Measurements from ENCODE around the gene FST. TPM values are rescaled to one million over a fixed set of nuclear protein-coding genes. Genes with fewer than 3 reads are reported as not detected.

Gene FST
- total and polyA plus RNA-seq, 4 donors: 1.5 to 3.9 (median 2.6) TPM

DNA sequence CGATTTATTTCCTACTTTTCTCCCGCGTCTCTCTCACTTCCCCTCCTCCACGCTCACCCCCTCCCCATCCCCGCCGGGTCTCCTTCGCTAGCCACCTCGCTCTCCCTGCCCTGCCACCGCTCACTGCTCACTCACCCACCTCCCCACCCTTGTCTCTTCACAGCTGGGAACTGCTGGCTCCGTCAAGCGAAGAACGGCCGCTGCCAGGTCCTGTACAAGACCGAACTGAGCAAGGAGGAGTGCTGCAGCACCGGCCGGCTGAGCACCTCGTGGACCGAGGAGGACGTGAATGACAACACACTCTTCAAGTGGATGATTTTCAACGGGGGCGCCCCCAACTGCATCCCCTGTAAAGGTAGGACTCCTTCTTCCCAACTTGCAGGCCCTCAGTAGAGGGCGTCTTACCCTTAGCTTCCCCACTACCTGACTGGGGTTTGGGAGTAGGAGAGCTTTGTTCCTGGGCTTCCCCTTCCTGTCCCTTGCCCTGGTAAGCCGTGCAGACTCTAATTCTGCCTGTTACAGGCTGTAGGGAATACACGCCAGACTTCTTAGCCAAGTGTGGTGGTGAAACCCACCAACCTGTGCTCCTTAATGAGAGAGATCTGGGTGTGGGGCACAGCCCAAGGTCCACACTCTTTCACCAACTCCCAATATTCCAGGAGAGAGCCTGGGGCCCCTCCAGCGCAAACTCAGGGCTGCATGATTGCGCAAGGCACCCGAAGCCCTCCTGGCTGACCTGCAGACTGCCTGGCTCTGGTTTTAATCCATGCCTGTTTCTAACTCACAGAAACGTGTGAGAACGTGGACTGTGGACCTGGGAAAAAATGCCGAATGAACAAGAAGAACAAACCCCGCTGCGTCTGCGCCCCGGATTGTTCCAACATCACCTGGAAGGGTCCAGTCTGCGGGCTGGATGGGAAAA, 2.5 kb downstream of the FST start:
- 28 to 29% methylated on average over 35 of the region's 35 CpGs for WGBS, 2 donors
- no peak overlapping the region for H3K9ac ChIP-seq (ENCODE audit: insufficient read depth in 1 of 2, low read length in 2 of 2)
- H3K4me1 ChIP-seq (ENCODE audit: control insufficient read depth in 5 of 5, insufficient read depth in 5 of 5, low read length in 5 of 5): peaks cover 0 to 24% (median 3%) of the 10 kb centered on the region in 5 donors
- peak; percentile 36 to 47 (median 45) for DNase-seq
- H3K4me3 ChIP-seq: no peak overlapping the region
- peaks cover 0 to 27% (median 14%) of the 10 kb centered on the region in 3 donors for H3K27me3 ChIP-seq (ENCODE audit: control insufficient read depth in 3 of 3, insufficient read depth in 3 of 3, low read length in 2 of 3)
- H3K27ac ChIP-seq (ENCODE audit: low read depth in 1 of 2, low read length in 1 of 2): no peak overlapping the region
- H3K36me3 ChIP-seq (ENCODE audit: control insufficient read depth in 4 of 4, insufficient read depth in 4 of 4, low read length in 4 of 4): no peaks in the 10 kb centered on the region
- ATAC-seq (ENCODE audit: insufficient read depth, low FRiP score): no peak
- H3K9me3 ChIP-seq (ENCODE audit: control insufficient read depth in 4 of 4, insufficient read depth in 3 of 4, low read length in 3 of 4): no peaks in the 10 kb centered on the region
- TF ChIP-seq, protein P1, sequence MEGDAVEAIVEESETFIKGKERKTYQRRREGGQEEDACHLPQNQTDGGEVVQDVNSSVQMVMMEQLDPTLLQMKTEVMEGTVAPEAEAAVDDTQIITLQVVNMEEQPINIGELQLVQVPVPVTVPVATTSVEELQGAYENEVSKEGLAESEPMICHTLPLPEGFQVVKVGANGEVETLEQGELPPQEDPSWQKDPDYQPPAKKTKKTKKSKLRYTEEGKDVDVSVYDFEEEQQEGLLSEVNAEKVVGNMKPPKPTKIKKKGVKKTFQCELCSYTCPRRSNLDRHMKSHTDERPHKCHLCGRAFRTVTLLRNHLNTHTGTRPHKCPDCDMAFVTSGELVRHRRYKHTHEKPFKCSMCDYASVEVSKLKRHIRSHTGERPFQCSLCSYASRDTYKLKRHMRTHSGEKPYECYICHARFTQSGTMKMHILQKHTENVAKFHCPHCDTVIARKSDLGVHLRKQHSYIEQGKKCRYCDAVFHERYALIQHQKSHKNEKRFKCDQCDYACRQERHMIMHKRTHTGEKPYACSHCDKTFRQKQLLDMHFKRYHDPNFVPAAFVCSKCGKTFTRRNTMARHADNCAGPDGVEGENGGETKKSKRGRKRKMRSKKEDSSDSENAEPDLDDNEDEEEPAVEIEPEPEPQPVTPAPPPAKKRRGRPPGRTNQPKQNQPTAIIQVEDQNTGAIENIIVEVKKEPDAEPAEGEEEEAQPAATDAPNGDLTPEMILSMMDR (IDR thresholded peaks at IDR 0.05; ENCODE audit: control extremely low read depth, extremely low read depth): no peak

DNA sequence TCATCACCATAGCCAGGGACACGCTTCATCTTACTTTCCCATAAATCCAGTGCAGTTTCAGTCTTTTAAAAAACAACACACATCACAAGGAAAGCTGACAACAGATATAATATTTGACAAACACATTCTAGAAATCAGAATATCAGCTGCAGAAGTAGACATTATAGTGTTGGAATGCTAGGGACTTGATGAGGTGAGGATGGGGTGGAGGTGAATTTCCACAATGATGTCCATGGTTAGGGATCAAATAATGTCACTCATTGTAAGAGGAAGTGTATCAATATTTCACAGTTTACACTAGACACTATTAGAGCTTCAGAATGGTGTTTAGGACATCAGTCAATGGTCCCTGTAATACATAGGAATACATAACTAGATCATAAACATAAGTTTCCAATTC, 7.0 kb downstream of the FST start:
- ATAC-seq (ENCODE audit: insufficient read depth, low FRiP score) (no peak), DNase-seq (no peak)
- Histone ChIP-seq H3K36me3 (ENCODE audit: control insufficient read depth in 4 of 4, insufficient read depth in 4 of 4, low read length in 4 of 4) (no peaks in the 10 kb centered on the region), H3K27ac (ENCODE audit: low read depth in 1 of 2, low read length in 1 of 2) (no peak overlapping the region), H3K27me3 (ENCODE audit: control insufficient read depth in 3 of 3, insufficient read depth in 3 of 3, low read length in 2 of 3) (peaks cover 0 to 11% (median 8%) of the 10 kb centered on the region in 3 donors), H3K9ac (ENCODE audit: insufficient read depth in 1 of 2, low read length in 2 of 2) (no peak overlapping the region), H3K4me1 (ENCODE audit: control insufficient read depth in 5 of 5, insufficient read depth in 5 of 5, low read length in 5 of 5) (peaks cover 0 to 8% (median 4%) of the 10 kb centered on the region in 5 donors), H3K9me3 (ENCODE audit: control insufficient read depth in 4 of 4, insufficient read depth in 3 of 4, low read length in 3 of 4) (no peaks in the 10 kb centered on the region), H3K4me3 (no peak overlapping the region)
- WGBS, 2 donors: 91% methylated on average over 1 of the region's 1 CpG
- TF ChIP-seq, protein P1 (IDR thresholded peaks at IDR 0.05; ENCODE audit: control extremely low read depth, extremely low read depth): no peak

DNA sequence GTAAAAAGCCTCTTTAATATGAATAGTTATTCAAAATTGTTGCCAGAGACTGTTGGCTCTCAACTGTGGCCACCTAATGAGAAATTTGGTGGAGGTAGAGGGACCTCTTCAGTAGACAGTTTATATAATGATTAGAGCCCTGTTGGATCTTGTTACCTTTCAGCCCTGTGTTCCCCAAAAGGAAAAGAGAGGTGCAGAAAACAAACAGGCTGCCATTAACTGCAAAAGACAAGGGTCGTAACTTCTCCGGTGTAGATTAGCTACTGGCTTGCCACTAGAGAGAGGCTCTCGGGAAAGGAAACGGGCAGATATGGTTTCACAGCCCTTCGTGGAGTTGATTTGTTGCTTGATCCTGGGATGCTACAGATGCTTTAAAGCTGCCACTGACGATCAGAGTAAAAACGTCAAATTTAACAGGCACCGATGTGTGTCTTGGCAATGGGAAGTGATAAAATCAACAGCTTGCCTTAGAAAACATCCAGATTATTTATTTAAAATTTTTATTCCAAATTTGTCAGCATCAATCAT, 7.8 kb downstream of the FST start:
- ATAC-seq (ENCODE audit: insufficient read depth, low FRiP score): no peak
- H3K4me1 ChIP-seq (ENCODE audit: control insufficient read depth in 5 of 5, insufficient read depth in 5 of 5, low read length in 5 of 5): peaks cover 0 to 7% (median 0%) of the 10 kb centered on the region in 5 donors
- no peaks in the 10 kb centered on the region for H3K36me3 ChIP-seq (ENCODE audit: control insufficient read depth in 4 of 4, insufficient read depth in 4 of 4, low read length in 4 of 4)
- peaks cover 0 to 11% (median 8%) of the 10 kb centered on the region in 3 donors for H3K27me3 ChIP-seq (ENCODE audit: control insufficient read depth in 3 of 3, insufficient read depth in 3 of 3, low read length in 2 of 3)
- no peak overlapping the region for H3K9ac ChIP-seq (ENCODE audit: insufficient read depth in 1 of 2, low read length in 2 of 2)
- H3K4me3 ChIP-seq: no peak overlapping the region
- H3K9me3 ChIP-seq (ENCODE audit: control insufficient read depth in 4 of 4, insufficient read depth in 3 of 4, low read length in 3 of 4): no peaks in the 10 kb centered on the region
- 74 to 75% methylated on average over 8 of the region's 8 CpGs for WGBS, 2 donors
- TF ChIP-seq, protein P1 (IDR thresholded peaks at IDR 0.05; ENCODE audit: control extremely low read depth, extremely low read depth): no peak
- no peak overlapping the region for H3K27ac ChIP-seq (ENCODE audit: low read depth in 1 of 2, low read length in 1 of 2)
- DNase-seq: no peak
